Measurements from ENCODE around the gene THAP8. TPM values are rescaled to one million over a fixed set of nuclear protein-coding genes. Genes with fewer than 3 reads are reported as not detected.

The THAP8 gene
- total RNA-seq, 2 donors from 2014 or later = 6.4 to 6.6 TPM

GRCh38 chr19:36067681-36068080 is 13.6 kb upstream of the THAP8 start:
- Histone ChIP-seq H3K36me3 (no peaks in the 10 kb centered on the region), H3K4me1 (ENCODE audit: control insufficient read depth in 1 of 2, low read depth in 2 of 2) (no peaks in the 10 kb centered on the region), H3K27me3 (replicated peaks; ENCODE audit: insufficient read depth) (no peaks in the 10 kb centered on the region), H3K9me3 (no peaks in the 10 kb centered on the region), H3K4me3 (no peak overlapping the region), H3K27ac (no peak overlapping the region)
- TF ChIP-seq, protein P1, sequence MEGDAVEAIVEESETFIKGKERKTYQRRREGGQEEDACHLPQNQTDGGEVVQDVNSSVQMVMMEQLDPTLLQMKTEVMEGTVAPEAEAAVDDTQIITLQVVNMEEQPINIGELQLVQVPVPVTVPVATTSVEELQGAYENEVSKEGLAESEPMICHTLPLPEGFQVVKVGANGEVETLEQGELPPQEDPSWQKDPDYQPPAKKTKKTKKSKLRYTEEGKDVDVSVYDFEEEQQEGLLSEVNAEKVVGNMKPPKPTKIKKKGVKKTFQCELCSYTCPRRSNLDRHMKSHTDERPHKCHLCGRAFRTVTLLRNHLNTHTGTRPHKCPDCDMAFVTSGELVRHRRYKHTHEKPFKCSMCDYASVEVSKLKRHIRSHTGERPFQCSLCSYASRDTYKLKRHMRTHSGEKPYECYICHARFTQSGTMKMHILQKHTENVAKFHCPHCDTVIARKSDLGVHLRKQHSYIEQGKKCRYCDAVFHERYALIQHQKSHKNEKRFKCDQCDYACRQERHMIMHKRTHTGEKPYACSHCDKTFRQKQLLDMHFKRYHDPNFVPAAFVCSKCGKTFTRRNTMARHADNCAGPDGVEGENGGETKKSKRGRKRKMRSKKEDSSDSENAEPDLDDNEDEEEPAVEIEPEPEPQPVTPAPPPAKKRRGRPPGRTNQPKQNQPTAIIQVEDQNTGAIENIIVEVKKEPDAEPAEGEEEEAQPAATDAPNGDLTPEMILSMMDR (IDR thresholded peaks at IDR 0.05) = no peak
- DNase-seq (ENCODE audit: low spot score) = no peak
- no peak for ATAC-seq (ENCODE audit: insufficient number of reproducible peaks, low FRiP score, low read depth)

- Histone ChIP-seq H3K27ac (no peak overlapping the region), H3K9me3 (no peaks in the 10 kb centered on the region), H3K27me3 (replicated peaks; ENCODE audit: insufficient read depth) (no peaks in the 10 kb centered on the region), H3K4me1 (ENCODE audit: control insufficient read depth in 1 of 2, low read depth in 2 of 2) (no peaks in the 10 kb centered on the region), H3K36me3 (no peaks in the 10 kb centered on the region), H3K4me3 (no peak overlapping the region)
- DNase-seq (ENCODE audit: low spot score) = no peak
- TF ChIP-seq, protein P1 (IDR thresholded peaks at IDR 0.05) = no peak
- ATAC-seq (ENCODE audit: insufficient number of reproducible peaks, low FRiP score, low read depth) = no peak
Observed at GRCh38 chr19:36064826-36065225, 10.7 kb upstream of the THAP8 start.

GRCh38 chr19:36061367-36061766 is 7.3 kb upstream of the THAP8 start:
- H3K27ac ChIP-seq = no peak overlapping the region
- DNase-seq (ENCODE audit: low spot score) (no peak), ATAC-seq (ENCODE audit: insufficient number of reproducible peaks, low FRiP score, low read depth) (no peak)
- no peaks in the 10 kb centered on the region for H3K36me3 ChIP-seq
- H3K4me1 ChIP-seq (ENCODE audit: control insufficient read depth in 1 of 2, low read depth in 2 of 2) = no peaks in the 10 kb centered on the region
- TF ChIP-seq, protein P1 (IDR thresholded peaks at IDR 0.05) = no peak
- no peak overlapping the region for H3K4me3 ChIP-seq
- H3K9me3 ChIP-seq = no peaks in the 10 kb centered on the region
- no peaks in the 10 kb centered on the region for H3K27me3 ChIP-seq (replicated peaks; ENCODE audit: insufficient read depth)

- Histone ChIP-seq H3K27ac (no peak overlapping the region), H3K9me3 (no peaks in the 10 kb centered on the region), H3K4me3 (no peak overlapping the region), H3K27me3 (replicated peaks; ENCODE audit: insufficient read depth) (no peaks in the 10 kb centered on the region), H3K4me1 (ENCODE audit: control insufficient read depth in 1 of 2, low read depth in 2 of 2) (peaks cover 2 to 4% of the 10 kb centered on the region in 2 donors), H3K36me3 (no peaks in the 10 kb centered on the region)
- TF ChIP-seq, protein P1 (IDR thresholded peaks at IDR 0.05) = no peak
- no peak for ATAC-seq (ENCODE audit: insufficient number of reproducible peaks, low FRiP score, low read depth)
- DNase-seq (ENCODE audit: low spot score) = no peak
Observed at GRCh38 chr19:36060430-36060829, 6.3 kb upstream of the THAP8 start.

GRCh38 chr19:36059180-36059910 is 5.3 kb upstream of the THAP8 start:
- Histone ChIP-seq H3K4me3 (no peak overlapping the region), H3K9me3 (no peaks in the 10 kb centered on the region), H3K27ac (no peak overlapping the region), H3K4me1 (ENCODE audit: control insufficient read depth in 1 of 2, low read depth in 2 of 2) (peaks cover 6 to 10% of the 10 kb centered on the region in 2 donors), H3K27me3 (replicated peaks; ENCODE audit: insufficient read depth) (no peaks in the 10 kb centered on the region), H3K36me3 (no peaks in the 10 kb centered on the region)
- TF ChIP-seq, protein P1 (IDR thresholded peaks at IDR 0.05) = no peak
- no peak for DNase-seq (ENCODE audit: low spot score)
- ATAC-seq (ENCODE audit: insufficient number of reproducible peaks, low FRiP score, low read depth) = no peak

Measured in thoracic aorta (tissue), 2 donors.